Amygdala (tissue), 56 donors: ENCODE results near the gene MAML2.

Source experiments
- DNase-seq, 56 donors: peaks; one replicate each; lab custom pipeline; 2025; lab: John Stamatoyannopoulos, UW

The MAML2 gene

GRCh38 chr11:96254854-96255253 lies 88.1 kb downstream of the MAML2 start:
- no peak for DNase-seq

- peak in 2 of 56 donors; percentile 23 to 32 for DNase-seq
Observed at GRCh38 chr11:96254087-96254486, 88.9 kb downstream of the MAML2 start.

- DNase-seq = peak in 4 of 56 donors; percentile 7 to 49 (median 12)
Observed at GRCh38 chr11:96246718-96247552, 96.1 kb downstream of the MAML2 start.

GRCh38 chr11:96242971-96243647 lies 99.9 kb downstream of the MAML2 start:
- DNase-seq = peak in 54 of 56 donors; percentile 22 to 87 (median 72)

GRCh38 chr11:96242191-96242847 lies 100.7 kb downstream of the MAML2 start:
- DNase-seq = no peak

GRCh38 chr11:96241331-96241841 lies 101.6 kb downstream of the MAML2 start:
- no peak for DNase-seq

- DNase-seq = no peak
Observed at GRCh38 chr11:96238563-96239135, 104.3 kb downstream of the MAML2 start.

GRCh38 chr11:96237766-96238266 lies 105.2 kb downstream of the MAML2 start:
- DNase-seq = no peak

GRCh38 chr11:96235751-96236150 lies 107.2 kb downstream of the MAML2 start:
- DNase-seq = no peak

GRCh38 chr11:96234866-96235441 lies 108.0 kb downstream of the MAML2 start:
- no peak for DNase-seq

GRCh38 chr11:96232132-96232531 lies 110.9 kb downstream of the MAML2 start:
- no peak for DNase-seq

- DNase-seq = no peak
Observed at GRCh38 chr11:96230686-96231085, 112.3 kb downstream of the MAML2 start.

GRCh38 chr11:96229354-96229977 lies 113.5 kb downstream of the MAML2 start:
- no peak for DNase-seq

- DNase-seq = no peak
Observed at GRCh38 chr11:96228910-96229309, 114.1 kb downstream of the MAML2 start.

GRCh38 chr11:96228473-96228891 lies 114.5 kb downstream of the MAML2 start:
- DNase-seq = peak in 1 of 56 donors; percentile 30

GRCh38 chr11:96227244-96227643 lies 115.8 kb downstream of the MAML2 start:
- DNase-seq = no peak

GRCh38 chr11:96223083-96223482 lies 119.9 kb downstream of the MAML2 start:
- no peak for DNase-seq

GRCh38 chr11:96222102-96222501 lies 120.9 kb downstream of the MAML2 start:
- DNase-seq = no peak

- no peak for DNase-seq
Observed at GRCh38 chr11:96221244-96222070, 121.5 kb downstream of the MAML2 start.
